Body of pancreas (tissue), 4 donors: Measurements from ENCODE around the gene WDR38.

Experiments
- CTCF ChIP-seq, 7 experiments: fragments of 450-650 bp in 4 of 7; fragments of 200-600 bp in 3 of 7; sonication (generic) in 3 of 7; IDR thresholded peaks; one replicate each; pipeline ENCODE4 v1.5.1; 2016 to 2019; ENCODE audit warnings: antibody characterized with exemption in 7 of 7
- POLR2A ChIP-seq, 3 donors: fragments of 450-650 bp; IDR thresholded peaks; one replicate each; pipeline ENCODE4 v1.6.1; 2016; ENCODE audit warnings: antibody characterized with exemption in 3 of 3, mild to moderate bottlenecking in 2 of 3

DNA sequence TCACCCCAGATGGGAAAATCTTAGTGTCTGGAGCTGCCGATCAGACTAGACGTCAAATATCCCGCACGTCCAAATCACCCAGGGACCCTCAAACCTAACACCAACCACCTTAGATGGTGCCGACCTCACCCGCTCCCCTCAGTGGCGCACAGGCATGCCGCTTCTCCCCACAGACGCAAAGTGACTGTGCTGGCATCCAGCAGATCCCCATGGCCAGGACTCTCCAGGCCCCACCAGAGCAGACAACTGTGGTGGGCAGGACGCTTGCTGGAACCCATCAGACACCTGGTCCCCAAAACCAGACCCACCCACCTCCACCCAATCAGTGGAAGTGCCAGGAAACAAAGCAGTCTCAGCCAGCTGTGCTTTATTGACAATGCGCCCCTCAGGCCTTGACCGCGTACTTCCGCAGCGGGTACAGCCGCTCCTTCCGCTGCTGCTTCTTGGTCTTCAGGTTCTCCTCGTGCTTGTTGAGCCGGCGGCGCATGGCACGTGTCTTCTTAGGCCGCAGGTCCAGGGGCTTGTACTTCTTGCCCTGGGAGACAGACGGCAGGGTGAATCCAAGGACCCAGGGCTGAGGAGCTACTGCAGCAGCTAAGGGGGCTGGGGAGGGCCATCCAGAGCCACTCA lies 4.4 kb downstream of the WDR38 start:
- TF ChIP-seq CTCF (IDR thresholded peaks at IDR 0.05), result no peak
- no peak for TF ChIP-seq POLR2A (IDR thresholded peaks at IDR 0.05)
